Hippocampal formation (tissue), 2 donors: ENCODE measurements around the gene CCDC17.

ENCODE experiments used
- DNase-seq, 2 donors: peaks; one replicate each; lab custom pipeline; 2025; lab: John Stamatoyannopoulos, UW

The CCDC17 gene

GRCh38 chr1:45583666-45584350 is 40.0 kb downstream of the CCDC17 start, which contains the start of gene NASP:
NASP (plus strand) TSS chr1:45584041; CDS start chr1:45584147, 106 bp downstream.
- DNase-seq: peak; percentile 75 to 87

GRCh38 chr1:45583264-45583665 is 40.6 kb downstream of the CCDC17 start:
- peak; percentile 91 to 99 for DNase-seq

GRCh38 chr1:45574105-45574626 is 49.7 kb downstream of the CCDC17 start:
- DNase-seq: no peak

- DNase-seq: no peak
Measured at GRCh38 chr1:45573231-45573804, 50.5 kb downstream of the CCDC17 start.

- no peak for DNase-seq
Measured at GRCh38 chr1:45570631-45571030, 53.2 kb downstream of the CCDC17 start.
